ENCODE data around the gene KLF6.

KLF6 gene

GRCh38 chr10:3787816-3788215 is 2.8 kb upstream of the KLF6 start:
- DNase-seq (ENCODE audit: low read depth in 2 of 2), result no peak

- DNase-seq (ENCODE audit: low read depth in 2 of 2), result no peak
These were observed 2.0 kb upstream of the KLF6 start for GRCh38 chr10:3787016-3787400.

DNA sequence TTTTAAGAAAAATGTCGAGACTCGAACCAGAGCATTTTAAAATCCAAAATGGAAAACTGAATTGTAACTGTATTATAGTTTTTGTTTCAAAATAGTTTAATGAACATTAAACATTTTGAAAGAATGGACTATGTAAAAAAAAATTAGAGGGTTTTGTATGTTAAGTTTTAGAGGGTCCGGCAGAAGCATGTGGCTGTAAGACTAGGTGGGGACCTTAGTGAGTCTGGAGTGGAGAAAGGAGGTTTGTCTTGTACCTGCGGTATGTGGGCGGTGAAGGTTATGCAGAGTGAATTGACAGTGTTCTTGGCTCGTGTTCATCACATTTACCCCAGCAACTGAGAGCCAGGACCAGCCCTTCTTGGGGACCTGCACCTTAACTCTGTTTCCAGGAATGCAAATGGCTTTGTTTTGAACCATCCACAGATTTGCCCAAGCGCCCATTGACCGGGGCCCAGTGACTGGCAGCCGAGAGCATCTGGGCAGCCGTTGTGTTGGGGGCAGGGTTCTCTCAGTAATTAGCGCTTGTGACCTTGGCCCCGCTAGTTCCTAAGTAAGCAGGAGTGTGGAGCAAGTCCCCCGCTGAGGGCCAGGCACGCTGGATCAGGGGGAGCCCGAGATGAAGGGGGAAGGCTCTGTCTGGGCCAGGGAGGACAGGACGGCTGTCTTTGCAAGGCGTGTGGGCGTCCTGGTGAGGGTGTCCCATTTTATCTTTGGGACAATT is 1.4 kb upstream of the KLF6 start:
- DNase-seq (ENCODE audit: low read depth in 2 of 2), result no peak

- DNase-seq (ENCODE audit: low read depth in 2 of 2), result no peak
These were observed 852 bp upstream of the KLF6 start for GRCh38 chr10:3785851-3786271.

- DNase-seq (ENCODE audit: low read depth in 2 of 2), result peak; percentile 98 to 99
These were observed 342 bp upstream of the KLF6 start for GRCh38 chr10:3785251-3785850.

DNA sequence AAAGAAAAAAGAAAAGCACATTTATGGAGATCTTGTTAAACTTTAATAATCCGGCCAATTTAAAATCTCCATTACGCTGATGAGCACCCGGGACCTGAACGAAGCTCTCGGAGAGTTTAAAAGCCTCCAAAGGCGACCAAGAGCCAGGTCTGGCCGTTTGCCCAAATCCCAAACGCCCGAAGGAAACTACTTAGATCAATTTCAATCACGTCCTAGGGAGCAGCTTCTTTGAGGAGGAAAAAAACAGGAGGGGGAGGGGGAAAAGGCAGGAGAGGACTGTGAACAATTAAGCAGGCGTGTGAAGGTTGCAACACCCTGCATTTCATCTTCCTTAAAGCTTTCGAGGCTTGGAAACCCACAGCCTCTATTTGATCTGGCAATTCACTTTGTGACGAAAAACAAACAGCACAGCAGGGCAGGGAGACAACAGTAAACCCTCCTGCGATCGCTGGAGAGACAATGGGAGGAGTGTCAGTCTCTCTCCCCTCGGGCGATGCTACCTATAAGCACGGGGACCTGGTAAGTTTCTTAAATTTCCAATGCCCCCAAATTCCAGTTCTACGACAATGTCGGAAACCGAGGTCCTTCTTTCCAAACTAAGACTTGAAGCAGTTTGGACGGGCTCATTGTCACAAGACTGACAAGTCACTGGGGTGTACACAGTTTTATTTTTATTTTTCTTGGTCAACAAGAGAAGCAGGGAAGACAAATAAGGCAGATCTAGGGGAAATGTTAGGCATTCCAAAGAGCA is 1.2 kb downstream of the KLF6 start:
- DNase-seq (ENCODE audit: low read depth in 2 of 2), result no peak

DNA sequence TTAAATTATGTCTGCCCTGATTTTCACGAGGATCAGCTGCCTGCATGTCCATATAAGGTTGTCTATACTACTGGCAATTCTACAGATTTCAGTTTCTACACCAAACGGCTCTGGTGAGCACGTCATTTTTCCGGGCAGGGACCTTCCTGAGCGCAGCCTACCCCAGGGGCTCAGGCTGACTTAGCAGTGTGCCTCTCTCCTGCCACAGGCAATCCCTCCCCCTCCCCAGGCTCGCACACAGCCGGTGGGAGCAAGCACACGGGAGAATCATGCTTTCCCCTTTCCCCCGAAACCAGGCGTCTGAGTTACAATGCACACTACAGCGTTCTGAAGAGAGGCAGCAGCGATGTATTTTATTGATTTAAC is 1.7 kb downstream of the KLF6 start:
- peak in 1 of 2 donors; percentile 46 for DNase-seq (ENCODE audit: low read depth in 2 of 2)

- no peak for DNase-seq (ENCODE audit: low read depth in 2 of 2)
These were observed 2.3 kb downstream of the KLF6 start for GRCh38 chr10:3782451-3783315.

DNA sequence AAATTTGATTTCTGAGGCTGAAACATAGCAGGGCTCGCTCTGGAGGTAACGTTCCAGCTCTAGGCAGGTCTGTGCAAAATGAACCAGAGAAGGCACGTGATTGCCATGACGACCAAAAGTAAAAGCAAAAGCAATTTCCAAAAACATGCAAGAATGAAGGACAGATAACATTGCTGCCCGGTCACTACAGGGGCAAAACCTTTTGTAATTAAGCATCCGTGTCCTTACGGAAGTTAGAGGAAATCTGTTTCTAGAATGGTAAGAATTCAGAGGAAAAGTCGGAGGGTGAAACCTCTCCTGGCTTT is 2.9 kb downstream of the KLF6 start:
- DNase-seq (ENCODE audit: low read depth in 2 of 2), result no peak

DNA sequence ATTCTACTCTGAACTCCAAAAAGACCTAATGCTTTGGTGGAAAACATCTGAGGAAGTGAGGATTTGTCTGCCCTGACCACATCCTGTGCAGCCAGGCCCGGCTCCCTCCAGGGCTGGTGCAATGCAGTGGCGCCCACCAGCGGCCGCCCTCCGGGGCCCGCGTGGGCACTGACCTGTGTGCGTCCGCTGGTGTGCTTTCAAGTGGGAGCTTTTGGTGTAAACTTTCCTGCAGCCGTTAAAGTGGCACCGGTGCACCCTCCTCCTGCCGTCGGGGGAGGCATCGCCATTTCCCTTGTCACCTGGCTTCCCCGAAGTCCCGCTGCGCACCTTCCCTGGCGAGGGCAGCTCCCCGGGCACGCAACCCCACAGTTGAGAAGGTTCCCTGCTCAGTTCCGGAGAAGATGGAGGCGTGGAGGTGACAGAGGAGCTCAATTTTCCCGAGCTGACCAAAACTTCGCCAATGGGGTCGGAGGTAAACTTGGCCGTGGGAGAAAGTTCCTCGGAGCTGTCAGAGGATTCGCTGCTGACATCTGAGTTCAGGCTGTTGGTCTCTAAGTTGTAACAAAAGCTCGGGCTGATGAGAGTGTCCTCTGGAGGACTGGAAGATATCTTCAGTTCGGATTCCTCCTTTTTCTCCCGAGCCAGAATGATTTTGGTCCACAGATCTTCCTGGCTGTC is 3.4 kb downstream of the KLF6 start:
- DNase-seq (ENCODE audit: low read depth in 2 of 2), result no peak

- no peak for DNase-seq (ENCODE audit: low read depth in 2 of 2)
These were observed 4.1 kb downstream of the KLF6 start for GRCh38 chr10:3780771-3781467.

GRCh38 chr10:3780021-3780770 is 4.8 kb downstream of the KLF6 start:
- no peak for DNase-seq (ENCODE audit: low read depth in 2 of 2)

DNA sequence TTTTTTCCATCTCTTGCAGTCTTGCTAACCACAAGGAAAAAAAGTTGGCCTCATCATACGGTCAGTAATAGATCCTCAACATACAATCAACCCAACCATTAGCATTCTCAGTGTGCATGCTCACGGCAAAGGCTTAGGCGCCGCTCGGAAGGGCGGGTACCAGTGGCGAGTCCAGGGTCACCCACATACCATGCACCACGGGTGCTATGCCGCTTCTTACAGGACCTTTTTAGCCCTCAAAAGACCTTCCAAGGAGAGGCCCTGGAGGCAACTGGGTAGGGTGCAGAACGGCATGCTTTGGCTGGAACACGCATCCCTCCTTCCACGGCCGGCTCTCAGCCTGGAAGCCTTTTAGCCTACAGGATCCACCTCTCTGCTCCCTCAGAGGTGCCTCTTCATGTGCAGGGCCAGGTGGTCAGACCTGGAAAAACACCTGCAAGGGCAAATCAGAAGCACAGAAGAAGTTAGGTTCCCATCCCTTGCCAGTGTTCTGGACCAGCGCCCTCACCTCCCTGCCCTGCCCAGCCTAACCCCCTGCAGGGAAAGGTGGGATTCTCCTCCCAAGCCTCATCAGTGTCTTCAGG is 5.8 kb downstream of the KLF6 start:
- DNase-seq (ENCODE audit: low read depth in 2 of 2), result no peak

DNA sequence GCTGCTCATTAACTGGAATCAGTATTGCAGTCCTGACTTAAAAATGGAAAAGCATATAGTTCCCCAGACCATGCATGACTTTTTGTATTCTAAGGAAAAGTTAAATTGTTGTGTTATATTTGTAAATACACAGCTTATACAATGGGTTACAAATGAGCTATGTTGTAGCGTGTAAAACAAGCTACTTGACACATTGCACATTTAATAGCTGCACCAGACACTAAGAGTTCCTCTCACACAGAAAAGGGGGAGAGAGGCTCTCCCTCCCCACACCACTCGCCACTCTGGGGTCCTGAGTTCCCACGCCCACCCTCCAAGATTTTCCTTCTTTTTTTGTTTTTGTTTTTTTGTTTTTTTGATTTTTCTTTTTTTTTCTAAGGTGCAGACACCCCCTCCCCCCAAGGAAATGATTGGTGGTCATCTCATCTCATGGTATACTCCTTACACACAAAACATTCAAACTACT is 6.3 kb downstream of the KLF6 start:
- no peak for DNase-seq (ENCODE audit: low read depth in 2 of 2)

- no peak for DNase-seq (ENCODE audit: low read depth in 2 of 2)
These were observed 6.9 kb downstream of the KLF6 start for GRCh38 chr10:3777981-3778691.

DNA sequence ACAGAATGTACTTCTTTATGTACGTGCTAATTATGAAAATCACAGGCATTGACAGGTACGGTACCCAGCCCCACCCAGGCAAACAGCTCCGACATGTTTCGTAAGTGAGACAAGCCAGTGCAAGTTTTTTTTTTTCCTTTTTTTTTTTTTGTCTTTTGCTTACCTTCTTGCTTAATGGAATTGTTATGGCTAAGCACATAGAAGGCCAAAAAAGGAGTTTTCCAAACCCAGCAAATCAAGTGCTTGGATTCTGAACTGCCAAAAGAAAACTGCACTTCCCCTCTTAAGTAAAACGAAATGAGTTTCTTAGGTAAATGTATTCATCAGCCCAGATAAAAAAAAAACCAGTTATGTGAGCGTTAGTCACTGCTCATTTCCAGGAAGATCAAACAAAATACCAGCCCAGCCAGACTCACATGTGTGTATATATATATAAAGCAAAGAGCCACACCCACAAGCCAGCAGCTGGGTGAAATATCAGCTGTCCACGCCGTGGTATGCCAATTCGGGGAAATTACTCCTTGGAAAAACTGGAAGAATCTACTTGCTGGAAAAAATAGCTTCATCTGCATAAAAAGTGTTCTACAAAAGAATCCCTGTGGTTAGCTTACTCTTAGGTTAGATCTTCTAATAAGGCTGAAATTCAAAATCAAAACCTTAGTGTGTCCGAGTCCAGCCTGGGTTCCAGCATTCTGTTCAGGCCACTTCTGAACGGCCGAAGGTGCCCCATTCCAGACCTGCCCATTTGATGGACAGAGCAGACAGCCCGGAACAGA is 8.0 kb downstream of the KLF6 start:
- DNase-seq (ENCODE audit: low read depth in 2 of 2), result no peak

DNA sequence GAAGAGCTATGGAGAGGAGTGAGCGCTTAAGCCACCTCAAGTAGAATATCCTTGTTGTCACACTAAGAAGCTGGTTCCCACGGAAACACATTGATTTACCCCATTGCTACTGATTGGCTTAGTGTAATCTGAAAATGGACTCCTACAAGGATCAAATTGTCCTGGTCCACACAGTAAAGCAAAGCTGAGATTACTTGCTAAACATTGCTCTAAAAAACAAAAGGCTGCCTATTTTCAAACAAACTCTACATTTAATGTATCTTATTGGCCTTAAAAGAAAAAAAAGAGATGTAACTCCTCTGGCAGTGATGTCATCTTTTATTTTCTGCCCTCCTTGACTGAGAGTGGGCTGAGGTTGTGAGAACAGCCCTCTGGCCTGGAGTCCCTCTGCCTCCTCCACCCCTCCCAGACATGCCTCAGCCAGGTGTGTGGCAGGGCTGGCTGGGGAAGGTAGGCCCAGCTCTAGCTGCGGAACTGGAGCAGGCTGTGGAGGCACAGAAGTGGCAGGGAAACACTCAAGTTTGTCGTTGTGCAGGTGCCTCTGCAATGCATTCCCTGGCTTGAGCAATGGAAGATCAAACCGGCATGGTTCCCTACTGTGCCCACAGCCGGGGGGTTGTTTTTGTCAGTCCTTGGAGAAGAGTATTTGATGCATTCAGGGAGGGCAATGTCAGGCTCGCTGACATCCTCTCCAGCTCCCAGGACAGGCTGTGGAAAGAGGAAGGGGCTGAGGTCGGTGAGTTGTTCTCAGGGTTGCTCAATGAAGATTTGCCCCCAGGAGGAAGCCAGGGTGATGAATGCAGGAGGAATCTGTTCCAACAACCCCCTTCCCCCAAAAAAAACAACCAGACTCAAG is 9.1 kb downstream of the KLF6 start:
- no peak for DNase-seq (ENCODE audit: low read depth in 2 of 2)
